Fibroblast of lung (primary cell): ENCODE results near the gene PIP5K1C. TPM values are rescaled to one million over a fixed set of nuclear protein-coding genes. Genes with fewer than 3 reads are reported as not detected.

Experiments
- DNase-seq, 2 donors: peaks; one replicate each; pipeline versions ENCODE4 v3.0.0 to v3.0.0-alpha.2; 2010; ENCODE audit warnings: low read depth in 2 of 2
- H2AFZ ChIP-seq: 2 replicates; pipeline ENCODE4 v1.5.1; 2012; ENCODE audit warnings: low read length, control low read depth, inconsistent platforms
- H3K27ac ChIP-seq: 2 replicates; pipeline ENCODE4 v1.5.1; 2011; ENCODE audit warnings: low read length, control low read depth; ENCODE audit not compliant: insufficient read depth
- H3K27me3 ChIP-seq: 2 replicates; pipeline ENCODE4 v1.5.1; 2011; ENCODE audit warnings: mild to moderate bottlenecking, low read length; ENCODE audit not compliant: control insufficient read depth, insufficient read depth
- H3K36me3 ChIP-seq: 2 replicates; pipeline ENCODE4 v1.5.1; 2011; ENCODE audit warnings: low read length; ENCODE audit not compliant: control insufficient read depth, insufficient read depth
- H3K4me1 ChIP-seq: 2 replicates; pipeline ENCODE4 v1.5.1; 2011; ENCODE audit warnings: low read length; ENCODE audit not compliant: control insufficient read depth, insufficient read depth; ENCODE audit errors: extremely low read depth
- H3K4me2 ChIP-seq: 2 replicates; pipeline ENCODE4 v1.5.1; 2011; ENCODE audit warnings: low read length, control low read depth; ENCODE audit not compliant: insufficient read depth; ENCODE audit errors: extremely low read depth
- H3K4me3 ChIP-seq, 4 experiments: fragments of 200-600 bp in 1 of 4; sonication (generic) in 1 of 4; replicated peaks in 1 of 4; 2 replicates each; pipeline ENCODE4 v1.5.1; 2011 to 2016; ENCODE audit warnings: low read length in 4 of 4, low read depth in 3 of 4, mild to moderate bottlenecking in 3 of 4, control low read depth in 2 of 4, inconsistent platforms in 1 of 4, mixed read lengths in 1 of 4; ENCODE audit not compliant: insufficient read depth in 1 of 4; ENCODE audit errors: control extremely low read depth in 1 of 4
- H3K79me2 ChIP-seq: 2 replicates; pipeline ENCODE4 v1.5.1; 2012; ENCODE audit warnings: mild to moderate bottlenecking, low read length, inconsistent platforms; ENCODE audit not compliant: control insufficient read depth, insufficient read depth
- H3K9ac ChIP-seq: 2 replicates; pipeline ENCODE4 v1.5.1; 2011; ENCODE audit warnings: mild to moderate bottlenecking, low read length, control low read depth; ENCODE audit not compliant: insufficient read depth
- H3K9me3 ChIP-seq: 2 replicates; pipeline ENCODE4 v1.5.1; 2012; ENCODE audit warnings: low read depth, low read length; ENCODE audit not compliant: control insufficient read depth, insufficient read depth
- H4K20me1 ChIP-seq: 2 replicates; pipeline ENCODE4 v1.5.1; 2011; ENCODE audit warnings: low read length; ENCODE audit not compliant: control insufficient read depth, insufficient read depth; ENCODE audit errors: extremely low read depth
- CTCF ChIP-seq, 2 donors: IDR thresholded peaks in 1 of 2; conservative IDR thresholded peaks in 1 of 2; 1 replicate in 1 of 2; 2 replicates in 1 of 2; pipeline ENCODE4 v1.5.1; 2011 to 2012; ENCODE audit warnings: low read length in 2 of 2, control low read depth in 1 of 2, inconsistent platforms in 1 of 2, low read depth in 1 of 2, mild to moderate bottlenecking in 1 of 2
- EZH2 ChIP-seq: IDR thresholded peaks from 2 replicates; pipeline ENCODE4 v1.5.1; 2012; ENCODE audit warnings: low read length, control low read depth, mild to moderate bottlenecking; ENCODE audit errors: missing control alignments
- polyA plus RNA-seq, 2 donors: library from polyadenylated mRNA; depleted of rRNA in 1 of 2; stranded (reverse) in 1 of 2; unstranded in 1 of 2; fragments of >200 nt; gene quantifications; 2 replicates each; pipeline ENCODE4 v1.2.1, GENCODE V29; 2011 to 2012; ENCODE audit warnings: missing spikeins in 1 of 2
- total RNA-seq: library from RNA; depleted of rRNA; stranded (reverse); fragments of >200 nt; gene quantifications from 2 replicates; pipeline ENCODE4 v1.2.1, GENCODE V29; 2014

PIP5K1C gene
- total and polyA plus RNA-seq, 2 donors (not counting 1 experiment from before 2014, with no cell fraction given): 8.7 to 16.7 TPM

- peak overlapping the region; percentile 78 for H3K4me2 ChIP-seq
- no peak for TF ChIP-seq CTCF (conservative IDR thresholded peaks at IDR 0.05 in 1 of 2, IDR thresholded peaks at IDR 0.05 in 1 of 2; ENCODE audit: low read depth in 1 of 2, low read length in 2 of 2)
- H3K36me3 ChIP-seq: peaks cover 6% of the 10 kb centered on the region
- peaks cover 23% of the 10 kb centered on the region for H3K4me1 ChIP-seq
- peaks cover under 1% of the 10 kb centered on the region for H3K79me2 ChIP-seq
- H3K9ac ChIP-seq: peak overlapping the region; percentile 66
- no peaks in the 10 kb centered on the region for H4K20me1 ChIP-seq
- no peaks in the 10 kb centered on the region for H3K27me3 ChIP-seq
- no peak overlapping the region for H2AFZ ChIP-seq
- peak overlapping the region; percentile 95 for H3K27ac ChIP-seq
- H3K4me3 ChIP-seq: peak overlapping the region in 1 of 4 experiments; percentile 49
- H3K9me3 ChIP-seq: no peaks in the 10 kb centered on the region
- DNase-seq: peak; percentile 90 to 96
Observed at GRCh38 chr19:3669947-3670795, 30.1 kb downstream of the PIP5K1C start.

- TF ChIP-seq CTCF (conservative IDR thresholded peaks at IDR 0.05 in 1 of 2, IDR thresholded peaks at IDR 0.05 in 1 of 2; ENCODE audit: low read depth in 1 of 2, low read length in 2 of 2) (no peak), EZH2 (no peak)
- Histone ChIP-seq H4K20me1 (no peaks in the 10 kb centered on the region), H3K4me3 (no peak overlapping the region), H2AFZ (no peak overlapping the region), H3K27me3 (no peaks in the 10 kb centered on the region), H3K9me3 (no peaks in the 10 kb centered on the region), H3K4me1 (peaks cover 23% of the 10 kb centered on the region), H3K36me3 (peaks cover 7% of the 10 kb centered on the region), H3K79me2 (no peaks in the 10 kb centered on the region), H3K9ac (no peak overlapping the region), H3K27ac (no peak overlapping the region), H3K4me2 (no peak overlapping the region)
- no peak for DNase-seq
Observed at GRCh38 chr19:3669082-3669946, 31.0 kb downstream of the PIP5K1C start.
